Measurements from ENCODE around the gene DR1. TPM values are rescaled to one million over a fixed set of nuclear protein-coding genes. Genes with fewer than 3 reads are reported as not detected.
"Not testable (repeated sequence)": the region's sequence is repeated elsewhere in the genome, so short reads cannot be mapped to it uniquely, and the experiment has no call there.

Gene DR1
- total RNA-seq, 1 experiment from 2014 or later = 32.3 TPM

DNA sequence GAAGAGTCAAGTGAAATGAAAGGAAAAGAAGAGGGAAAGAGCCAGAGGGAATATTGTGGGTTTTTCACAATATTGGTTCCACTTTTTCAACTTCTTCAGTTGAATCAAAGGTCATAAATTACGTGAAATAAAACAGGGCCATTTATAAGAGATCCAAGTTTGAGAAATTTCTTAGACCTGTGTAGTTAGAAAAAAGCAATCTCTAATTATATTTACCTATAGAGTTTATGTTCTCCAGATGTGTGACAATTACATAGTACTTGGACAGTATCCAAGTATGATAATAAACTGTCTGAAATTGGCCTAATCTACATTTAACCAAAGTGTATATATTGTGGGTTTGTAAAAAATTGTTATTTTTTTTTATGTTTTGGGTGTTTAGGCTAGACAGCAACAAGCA lies 14.4 kb downstream of the DR1 start:
- in situ Hi-C loops (cut with HindIII; ENCODE audit: low pct_unique_long_range_greater_than_20kb, low sequenced_read_pairs) = no loop called here
- DNase-seq (ENCODE audit: low read depth) = no peak

DNA sequence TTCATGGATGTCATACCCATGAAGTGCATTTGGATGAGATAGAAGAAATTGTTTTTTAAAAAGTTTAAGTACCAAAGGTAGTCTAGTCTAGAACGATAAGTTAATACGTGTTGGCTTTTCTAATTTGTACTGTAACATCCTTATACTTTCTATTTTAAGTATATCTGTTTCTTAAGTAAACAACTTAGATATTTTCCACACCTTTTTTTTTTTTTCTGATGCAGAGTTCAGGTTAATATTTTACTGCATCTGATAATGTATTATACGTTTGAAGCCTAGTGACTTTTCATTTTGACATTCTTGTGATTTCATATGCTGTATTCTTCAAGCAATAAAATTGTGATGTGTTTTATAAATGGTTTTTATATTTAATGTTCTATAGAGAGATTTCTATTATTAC lies 16.5 kb downstream of the DR1 start:
- in situ Hi-C loops (cut with HindIII; ENCODE audit: low pct_unique_long_range_greater_than_20kb, low sequenced_read_pairs) = no loop called here
- DNase-seq (ENCODE audit: low read depth) = no peak

DNA sequence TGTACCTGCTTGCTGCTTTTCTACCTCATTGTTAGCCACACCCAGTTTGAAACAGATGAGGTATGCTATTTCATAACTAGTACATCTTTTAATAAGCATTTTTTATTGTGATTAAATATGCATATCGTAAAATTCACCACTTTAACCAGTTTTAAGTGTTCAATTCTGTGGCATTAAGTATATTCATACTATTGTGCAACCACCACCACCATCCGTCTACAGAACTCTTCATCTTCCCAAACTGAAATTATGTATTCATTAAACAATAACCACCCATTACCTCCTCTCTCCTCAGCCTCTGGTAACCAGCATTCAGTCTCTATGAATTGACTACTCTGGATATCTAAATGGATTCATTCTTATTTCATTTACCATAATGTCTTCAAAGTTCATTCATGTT lies 20.1 kb downstream of the DR1 start:
- in situ Hi-C loops (cut with HindIII; ENCODE audit: low pct_unique_long_range_greater_than_20kb, low sequenced_read_pairs) = no loop called here
- DNase-seq (ENCODE audit: low read depth) = no peak

DNA sequence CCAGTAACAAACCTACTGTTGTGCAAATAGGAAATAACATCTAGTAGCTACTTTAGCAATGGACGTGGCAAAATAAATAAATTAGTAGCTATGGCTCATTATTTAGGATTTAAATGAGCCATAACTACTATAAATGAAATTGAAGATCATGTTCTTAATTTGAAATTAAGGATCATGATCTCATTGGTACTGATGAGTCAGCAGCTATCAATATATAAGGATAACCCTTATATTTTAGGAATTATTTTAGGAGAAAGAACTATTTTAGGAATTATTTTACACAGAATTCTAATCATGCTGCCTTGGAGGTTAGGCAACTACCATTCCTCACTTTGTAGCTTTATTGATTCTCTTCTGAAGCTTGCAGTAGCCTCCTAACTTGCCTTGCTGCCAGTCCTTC lies 24.0 kb downstream of the DR1 start:
- DNase-seq (ENCODE audit: low read depth) = no peak
- in situ Hi-C loops (cut with HindIII; ENCODE audit: low pct_unique_long_range_greater_than_20kb, low sequenced_read_pairs) = no loop called here

DNA sequence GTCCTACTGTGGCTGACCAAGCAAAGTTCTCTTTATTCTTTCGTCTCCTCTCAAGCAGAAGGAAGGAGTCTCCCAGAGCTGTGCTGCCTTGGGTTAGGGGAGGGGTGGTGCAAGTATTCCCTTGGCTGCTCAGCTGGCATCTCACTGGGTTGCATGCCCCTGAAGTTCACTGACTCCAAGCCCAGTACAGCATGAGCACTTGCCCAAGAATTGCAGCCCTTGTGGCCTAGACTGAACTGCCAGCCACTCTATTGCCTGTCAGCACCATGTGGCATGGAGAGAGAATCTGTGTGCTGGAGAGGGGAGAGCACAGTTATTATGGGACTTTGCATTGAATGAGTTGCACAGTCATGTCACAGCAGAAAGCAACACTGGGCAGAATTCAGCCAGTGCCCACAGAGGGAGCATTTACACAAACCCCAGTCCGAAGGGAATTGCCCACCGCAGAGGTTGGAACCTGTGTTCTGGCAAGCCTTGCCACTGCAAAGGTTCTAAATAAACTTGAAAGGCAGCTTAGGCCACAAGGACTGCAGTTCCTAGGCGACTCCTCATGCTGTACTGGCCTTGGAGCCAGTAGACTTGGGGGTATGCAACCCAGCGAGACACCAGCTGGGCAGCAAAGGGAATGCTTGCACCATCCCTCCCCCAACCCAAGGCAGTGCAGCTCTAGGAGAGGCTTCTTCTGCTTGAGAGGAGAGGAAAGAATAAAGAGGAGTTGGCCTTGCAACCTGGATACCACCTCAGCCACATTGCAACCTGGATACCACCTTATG lies 28.8 kb downstream of the DR1 start:
- DNase-seq (ENCODE audit: low read depth) = no peak
- in situ Hi-C loops (cut with HindIII; ENCODE audit: low pct_unique_long_range_greater_than_20kb, low sequenced_read_pairs) = no loop called here

DNA sequence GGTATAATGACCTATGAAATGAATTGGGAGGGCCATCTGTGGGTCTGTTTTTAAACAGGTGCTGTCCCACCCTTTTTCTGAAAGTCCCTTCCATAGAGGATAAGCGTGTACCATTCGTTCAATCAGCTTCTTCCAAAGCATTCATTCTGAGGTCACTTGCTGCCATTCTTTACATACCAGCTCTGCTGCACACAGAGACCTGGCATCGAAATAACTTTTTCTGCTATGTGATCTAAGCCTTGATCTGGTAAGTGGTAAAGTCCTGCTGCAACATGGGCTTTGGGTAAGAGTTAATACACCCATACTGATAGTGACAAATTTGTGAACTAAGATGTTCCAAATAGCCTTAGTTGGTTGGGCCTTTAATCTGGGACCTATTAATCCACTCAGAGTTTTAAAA lies 38.9 kb downstream of the DR1 start:
- in situ Hi-C loops (cut with HindIII; ENCODE audit: low pct_unique_long_range_greater_than_20kb, low sequenced_read_pairs) = no loop called here
- DNase-seq (ENCODE audit: low read depth) = no peak

DNA sequence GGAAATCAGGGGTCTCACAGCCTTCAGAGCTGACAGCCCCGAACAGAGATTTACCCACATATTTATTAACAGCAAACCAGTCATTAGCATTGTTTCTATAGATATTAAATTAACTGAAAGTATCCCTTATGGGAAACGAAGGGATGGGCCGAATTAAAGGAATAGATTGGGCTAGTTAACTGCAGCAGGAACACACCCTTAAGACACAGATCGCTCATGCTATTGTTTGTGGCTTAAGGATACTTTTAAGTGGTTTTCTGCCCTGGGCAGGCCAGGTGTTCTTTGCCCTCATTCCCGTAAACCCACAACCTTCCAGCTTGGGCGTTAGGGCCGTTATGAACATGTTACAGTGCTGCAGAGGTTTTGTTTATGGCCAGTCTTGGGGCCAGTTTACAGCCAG lies 40.6 kb downstream of the DR1 start:
- DNase-seq (ENCODE audit: low read depth); in situ Hi-C loops (cut with HindIII; ENCODE audit: low pct_unique_long_range_greater_than_20kb, low sequenced_read_pairs): not testable (repeated sequence)

DNA sequence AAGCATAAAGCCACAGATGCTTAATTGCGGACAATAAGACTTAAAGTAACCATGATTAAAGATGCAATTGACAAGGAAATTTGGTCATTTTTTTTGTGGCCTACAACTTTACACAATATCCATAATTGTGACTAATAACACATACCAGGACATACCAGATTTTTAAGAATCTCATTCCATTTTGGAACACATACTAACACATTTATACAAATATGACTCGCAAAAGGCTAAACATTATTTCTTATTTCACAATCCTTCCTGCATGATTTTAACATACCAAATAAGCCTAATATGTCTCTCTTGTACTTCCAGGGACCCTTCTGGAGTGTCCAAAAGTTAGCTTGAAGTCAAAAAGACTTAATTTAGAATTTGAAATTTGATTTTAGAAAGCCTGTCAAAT lies 48.8 kb downstream of the DR1 start:
- no peak for DNase-seq (ENCODE audit: low read depth)
- in situ Hi-C loops (cut with HindIII; ENCODE audit: low pct_unique_long_range_greater_than_20kb, low sequenced_read_pairs) = no loop called here

DNA sequence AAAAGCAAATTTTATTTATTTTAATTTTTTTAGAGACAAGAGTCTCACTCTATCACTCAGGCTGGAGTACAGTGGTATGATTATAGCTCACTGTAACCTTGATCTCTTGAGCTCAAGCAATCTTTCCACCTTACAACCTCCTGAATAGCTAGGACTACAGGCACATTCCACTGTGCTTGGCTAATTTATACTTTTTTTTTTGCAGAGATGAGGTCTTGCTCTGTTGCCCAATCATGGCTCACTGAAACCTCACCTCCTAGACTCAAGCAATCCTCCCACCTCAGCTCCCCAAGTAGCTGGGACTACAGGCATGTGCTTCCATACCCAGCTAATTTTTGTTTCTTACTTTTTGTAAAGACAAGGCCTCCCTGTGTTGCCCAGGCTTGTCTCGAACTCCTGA lies 49.5 kb downstream of the DR1 start:
- in situ Hi-C loops (cut with HindIII; ENCODE audit: low pct_unique_long_range_greater_than_20kb, low sequenced_read_pairs) = no loop called here
- DNase-seq (ENCODE audit: low read depth) = no peak

DNA sequence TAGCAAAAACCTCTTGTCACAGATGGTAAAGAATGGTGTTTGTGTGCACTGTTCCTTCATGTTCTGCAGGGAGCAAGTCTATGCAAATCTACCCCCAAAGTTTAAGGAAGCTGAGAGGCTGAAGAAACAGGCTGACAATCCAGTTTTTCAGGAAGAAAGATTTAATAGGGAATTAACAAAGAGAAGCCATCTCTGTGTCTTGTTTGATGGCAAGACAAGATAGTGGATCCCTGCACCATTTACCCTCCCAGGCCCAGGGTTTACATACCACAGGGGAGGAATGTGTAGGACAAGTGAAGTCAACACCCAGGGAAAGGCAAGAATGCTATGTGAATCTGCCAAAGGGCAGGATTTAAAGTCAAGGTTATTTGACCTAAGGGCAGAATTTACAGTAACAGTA lies 54.1 kb downstream of the DR1 start:
- DNase-seq (ENCODE audit: low read depth) = no peak
- in situ Hi-C loops (cut with HindIII; ENCODE audit: low pct_unique_long_range_greater_than_20kb, low sequenced_read_pairs) = no loop called here

DNA sequence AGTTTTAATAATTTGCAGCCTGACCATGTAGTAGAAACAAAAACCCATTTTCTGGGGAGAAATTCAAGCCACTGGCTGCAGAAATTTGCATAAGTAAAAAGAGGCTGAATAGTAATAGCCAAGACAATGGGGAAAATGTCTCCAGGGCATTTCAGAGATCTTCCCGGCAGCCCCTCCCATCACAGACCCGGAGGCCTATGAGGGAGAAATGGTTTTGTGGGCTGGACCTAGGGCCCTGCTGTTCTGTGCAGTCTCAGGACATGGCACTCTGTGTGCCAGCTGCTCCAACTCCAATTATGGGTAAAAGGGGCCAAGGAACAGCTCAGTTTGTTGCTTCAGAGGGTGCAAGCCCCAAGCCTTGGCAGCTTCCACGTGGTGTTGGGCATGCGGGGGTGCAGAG lies 62.5 kb downstream of the DR1 start:
- DNase-seq (ENCODE audit: low read depth) = no peak
- in situ Hi-C loops (cut with HindIII; ENCODE audit: low pct_unique_long_range_greater_than_20kb, low sequenced_read_pairs) = no loop called here

DNA sequence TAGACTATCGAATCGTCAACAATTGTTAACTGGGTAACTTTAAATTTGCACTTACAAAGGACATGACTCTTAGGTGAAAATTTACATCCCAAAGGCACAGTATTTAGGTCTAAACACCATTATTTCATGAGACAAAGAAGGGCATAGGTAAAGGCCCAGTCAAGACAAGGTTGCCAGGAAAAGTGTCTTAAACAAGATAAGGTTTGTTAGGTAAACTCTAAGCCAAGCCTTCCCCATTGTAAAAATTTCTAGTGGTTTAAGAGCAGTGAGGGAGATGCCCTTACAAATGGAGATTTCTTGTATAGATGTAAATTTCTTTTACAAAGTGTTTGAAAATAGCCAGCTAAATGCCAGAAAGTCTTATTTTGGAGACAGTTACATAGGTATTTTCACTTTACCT lies 65.3 kb downstream of the DR1 start:
- DNase-seq (ENCODE audit: low read depth) = no peak
- in situ Hi-C loops (cut with HindIII; ENCODE audit: low pct_unique_long_range_greater_than_20kb, low sequenced_read_pairs) = no loop called here

DNA sequence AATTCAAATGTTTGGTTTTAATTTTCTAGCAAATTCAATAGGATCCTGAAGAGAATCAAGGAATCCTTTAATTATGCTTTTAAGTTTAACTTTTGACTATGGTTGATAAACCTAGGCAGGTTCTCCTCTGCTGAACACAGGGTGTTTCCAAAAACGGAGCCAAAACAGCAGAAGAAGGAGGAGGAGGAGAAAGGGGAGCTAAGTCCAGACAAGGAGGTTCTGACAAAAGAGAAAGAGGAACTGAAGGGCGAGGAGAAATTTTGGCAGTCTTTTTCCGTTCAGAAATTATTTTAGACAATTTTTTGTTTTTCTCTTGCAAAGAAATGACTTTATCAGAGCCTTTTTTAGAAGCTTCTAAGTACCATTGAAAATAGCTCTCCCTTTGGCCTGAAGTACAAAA lies 69.0 kb downstream of the DR1 start:
- in situ Hi-C loops (cut with HindIII; ENCODE audit: low pct_unique_long_range_greater_than_20kb, low sequenced_read_pairs) = no loop called here
- no peak for DNase-seq (ENCODE audit: low read depth)

DNA sequence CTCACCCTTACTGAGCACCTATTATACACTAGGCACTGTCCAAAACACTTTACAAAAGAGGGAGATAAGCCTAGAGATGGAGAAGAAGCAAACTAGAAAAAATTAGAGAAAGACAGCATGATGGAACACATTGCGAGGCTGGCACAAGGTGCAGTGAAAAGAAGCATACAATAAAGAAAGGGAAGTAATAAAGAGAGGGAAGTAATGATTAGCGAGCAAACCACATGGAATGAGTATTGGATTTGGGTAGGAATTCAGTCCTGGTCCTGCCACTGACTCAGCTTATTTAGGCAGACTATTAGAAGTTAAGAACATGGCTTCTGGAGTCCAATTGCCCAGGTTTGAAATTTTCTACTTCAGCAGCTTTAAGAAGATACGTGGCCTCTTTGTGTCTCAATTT lies 69.6 kb downstream of the DR1 start:
- no peak for DNase-seq (ENCODE audit: low read depth)
- in situ Hi-C loops (cut with HindIII; ENCODE audit: low pct_unique_long_range_greater_than_20kb, low sequenced_read_pairs) = no loop called here

DNA sequence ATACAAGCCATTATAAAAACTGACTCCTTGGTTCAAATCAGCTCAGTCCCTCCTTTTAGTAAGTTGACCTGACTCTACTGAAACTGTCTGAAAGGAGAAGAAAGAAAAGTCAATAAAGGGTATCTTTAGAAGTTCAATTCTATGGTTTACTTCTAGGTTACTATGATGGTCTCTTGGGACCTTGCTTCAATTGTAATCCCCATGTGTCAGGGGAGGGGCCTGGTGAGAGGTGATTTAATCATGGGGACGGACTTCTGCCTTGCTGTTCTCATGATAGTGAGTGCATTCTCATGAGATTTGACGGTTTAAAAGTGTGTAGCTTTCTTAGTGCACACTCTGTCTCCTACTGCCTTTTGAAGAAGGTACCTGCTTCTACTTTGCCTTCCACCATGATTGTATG lies 70.5 kb downstream of the DR1 start:
- no peak for DNase-seq (ENCODE audit: low read depth)
- in situ Hi-C loops (cut with HindIII; ENCODE audit: low pct_unique_long_range_greater_than_20kb, low sequenced_read_pairs) = no loop called here

Other genes starting within 250 kb of the DR1 start
- gene TMED5, start 165.5 kb upstream of the DR1 start, total RNA-seq (2014; rRNA removed; shearing (Covaris generic); ENCODE audit: low replicate concordance) = 5.8 and 17.3 TPM in 2 replicates
- 6.5 and 6.9 TPM in 2 replicates for gene CCDC18, start 165.2 kb upstream of the DR1 start, total RNA-seq (2014; rRNA removed; shearing (Covaris generic); ENCODE audit: low replicate concordance)
- gene FNBP1L, start 102.2 kb downstream of the DR1 start, total RNA-seq (2014; rRNA removed; shearing (Covaris generic); ENCODE audit: low replicate concordance) = 3.6 and 8.3 TPM in 2 replicates

Measured in Caki2 (cell line).